ENCODE measurements around the gene AK3.

AK3 gene

GRCh38 chr9:4709380-4709779 lies 31.6 kb downstream of the AK3 start:
- DNase-seq (ENCODE audit: low read depth in 1 of 2, low spot score in 1 of 2) = no peak

GRCh38 chr9:4706971-4707622 lies 33.9 kb downstream of the AK3 start:
- DNase-seq (ENCODE audit: low read depth in 1 of 2, low spot score in 1 of 2) = no peak

- no peak for DNase-seq (ENCODE audit: low read depth in 1 of 2, low spot score in 1 of 2)
Observed at GRCh38 chr9:4706021-4706420, 35.0 kb downstream of the AK3 start.

GRCh38 chr9:4704129-4704528 lies 36.9 kb downstream of the AK3 start:
- DNase-seq (ENCODE audit: low read depth in 1 of 2, low spot score in 1 of 2) = no peak

- DNase-seq (ENCODE audit: low read depth in 1 of 2, low spot score in 1 of 2) = no peak
Observed at GRCh38 chr9:4701526-4701925, 39.5 kb downstream of the AK3 start.

GRCh38 chr9:4700932-4701331 lies 40.1 kb downstream of the AK3 start:
- DNase-seq (ENCODE audit: low read depth in 1 of 2, low spot score in 1 of 2) = no peak

- DNase-seq (ENCODE audit: low read depth in 1 of 2, low spot score in 1 of 2) = no peak
Observed at GRCh38 chr9:4700091-4700490, 40.9 kb downstream of the AK3 start.

- DNase-seq (ENCODE audit: low read depth in 1 of 2, low spot score in 1 of 2) = no peak
Observed at GRCh38 chr9:4691795-4692194, 49.2 kb downstream of the AK3 start.

- DNase-seq (ENCODE audit: low read depth in 1 of 2, low spot score in 1 of 2) = no peak
Observed at GRCh38 chr9:4690144-4690543, 50.9 kb downstream of the AK3 start.

GRCh38 chr9:4689687-4690104 lies 51.3 kb downstream of the AK3 start:
- no peak for DNase-seq (ENCODE audit: low read depth in 1 of 2, low spot score in 1 of 2)

GRCh38 chr9:4689021-4689420 lies 52.0 kb downstream of the AK3 start:
- no peak for DNase-seq (ENCODE audit: low read depth in 1 of 2, low spot score in 1 of 2)

GRCh38 chr9:4686584-4686983 lies 54.4 kb downstream of the AK3 start:
- DNase-seq (ENCODE audit: low read depth in 1 of 2, low spot score in 1 of 2) = no peak

GRCh38 chr9:4686112-4686511 lies 54.9 kb downstream of the AK3 start:
- no peak for DNase-seq (ENCODE audit: low read depth in 1 of 2, low spot score in 1 of 2)

GRCh38 chr9:4684820-4685219 lies 56.2 kb downstream of the AK3 start:
- no peak for DNase-seq (ENCODE audit: low read depth in 1 of 2, low spot score in 1 of 2)

- DNase-seq (ENCODE audit: low read depth in 1 of 2, low spot score in 1 of 2) = no peak
Observed at GRCh38 chr9:4680750-4681149, 60.3 kb downstream of the AK3 start.

- DNase-seq (ENCODE audit: low read depth in 1 of 2, low spot score in 1 of 2) = no peak
Observed at GRCh38 chr9:4680173-4680525, 60.9 kb downstream of the AK3 start.

GRCh38 chr9:4679268-4680172 lies 61.5 kb downstream of the AK3 start, which contains the start of gene CDC37L1:
TSS of gene CDC37L1 (plus strand) at chr9:4679569. CDS start at chr9:4679768, 199 bp downstream.
- DNase-seq (ENCODE audit: low read depth in 1 of 2, low spot score in 1 of 2) = peak; percentile 98 to 100

- DNase-seq (ENCODE audit: low read depth in 1 of 2, low spot score in 1 of 2) = no peak
Observed at GRCh38 chr9:4678679-4679267, 62.2 kb downstream of the AK3 start.

GRCh38 chr9:4677392-4677791 lies 63.6 kb downstream of the AK3 start:
- no peak for DNase-seq (ENCODE audit: low read depth in 1 of 2, low spot score in 1 of 2)

GRCh38 chr9:4674783-4675182 lies 66.2 kb downstream of the AK3 start:
- DNase-seq (ENCODE audit: low read depth in 1 of 2, low spot score in 1 of 2) = no peak

- no peak for DNase-seq (ENCODE audit: low read depth in 1 of 2, low spot score in 1 of 2)
Observed at GRCh38 chr9:4671737-4672136, 69.3 kb downstream of the AK3 start.

GRCh38 chr9:4670591-4670990 lies 70.4 kb downstream of the AK3 start:
- DNase-seq (ENCODE audit: low read depth in 1 of 2, low spot score in 1 of 2) = no peak

Measured in activated T-helper 1 cell treated with anti-CD3 and anti-CD28 coated beads, Interleukin-2, amount 50 U/mL, for 16 hours (primary cell).